GM12874 (cell line): Measurements from ENCODE around the gene USP2.

Experiments
- CTCF ChIP-seq: IDR thresholded peaks from 2 replicates; pipeline ENCODE4 v1.5.1; 2011; ENCODE audit warnings: low read depth, mild to moderate bottlenecking, control low read depth, low read length, moderate library complexity; ENCODE audit not compliant: insufficient read depth

Gene USP2

GRCh38 chr11:119422809-119423508 is 41.5 kb upstream of the USP2 start, which contains the start of gene THY1:
Gene THY1, minus strand, starts transcription at chr11:119423172. Its CDS starts 2,267 bp downstream, at chr11:119420905.
- no peak for TF ChIP-seq CTCF

- TF ChIP-seq CTCF = no peak
Observed at GRCh38 chr11:119421941-119422808, 40.7 kb upstream of the USP2 start.

GRCh38 chr11:119421351-119421750 is 39.9 kb upstream of the USP2 start:
- TF ChIP-seq CTCF = no peak

- no peak for TF ChIP-seq CTCF
Observed at GRCh38 chr11:119420631-119421030, 39.1 kb upstream of the USP2 start.

GRCh38 chr11:119419834-119420492 is 38.5 kb upstream of the USP2 start:
- TF ChIP-seq CTCF = no peak

- TF ChIP-seq CTCF = no peak
Observed at GRCh38 chr11:119419246-119419645, 37.8 kb upstream of the USP2 start.

GRCh38 chr11:119418759-119419158 is 37.3 kb upstream of the USP2 start:
- no peak for TF ChIP-seq CTCF
